Gastrocnemius medialis (tissue), 4 donors: ENCODE results near the gene AGPAT3.

Experiments
- POLR2A ChIP-seq, 2 donors: fragments of 450-650 bp; IDR thresholded peaks; one replicate each; pipeline ENCODE4 v1.6.1; 2017; ENCODE audit warnings: antibody characterized with exemption in 2 of 2, mild to moderate bottlenecking in 2 of 2, moderate library complexity in 2 of 2
- TF ChIP-seq, protein P1 (sequence below), 5 experiments: fragments of 450-650 bp in 3 of 5; fragments of 200-600 bp in 2 of 5; sonication (generic) in 2 of 5; IDR thresholded peaks in 4 of 5; conservative IDR thresholded peaks in 1 of 5; 1 replicate in 4 of 5; 2 replicates in 1 of 5; pipeline ENCODE4 v1.5.1; 2016 to 2019; ENCODE audit warnings: antibody characterized with exemption in 5 of 5, mild to moderate bottlenecking in 3 of 5, moderate library complexity in 3 of 5

DNA sequence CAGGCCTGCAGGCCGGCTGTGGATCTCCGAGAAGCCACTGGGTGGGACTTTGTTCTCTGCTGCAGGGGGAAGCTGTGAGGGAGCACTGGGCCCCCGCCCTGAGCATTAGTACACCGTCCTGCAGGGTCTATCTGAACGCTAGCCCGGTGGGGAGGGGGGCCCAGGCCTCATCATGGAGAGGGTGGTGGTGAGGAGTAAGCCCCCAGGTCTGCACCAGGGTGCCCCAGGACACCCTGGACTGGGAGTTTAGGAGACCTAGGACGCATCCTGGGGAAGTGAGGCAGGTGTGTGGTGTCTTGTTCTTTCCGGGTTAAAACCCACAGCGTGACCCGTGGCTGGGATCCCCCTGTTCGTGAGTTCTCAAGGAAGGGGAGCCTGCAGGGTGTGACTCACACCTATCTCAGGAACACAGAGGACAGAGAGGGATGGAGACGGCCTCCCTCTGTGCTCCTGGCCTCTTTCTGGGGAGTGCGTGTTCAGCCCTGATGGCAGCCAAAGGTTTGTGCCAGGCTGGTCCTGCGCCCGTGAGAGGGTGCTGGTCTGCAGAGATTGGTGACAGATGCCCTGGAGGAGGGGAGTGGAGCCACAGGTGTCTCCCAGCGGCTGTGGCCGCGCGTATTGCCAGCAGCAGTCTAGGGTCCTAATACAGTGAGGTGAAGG, 44.8 kb downstream of the AGPAT3 start:
- TF ChIP-seq, protein P1, sequence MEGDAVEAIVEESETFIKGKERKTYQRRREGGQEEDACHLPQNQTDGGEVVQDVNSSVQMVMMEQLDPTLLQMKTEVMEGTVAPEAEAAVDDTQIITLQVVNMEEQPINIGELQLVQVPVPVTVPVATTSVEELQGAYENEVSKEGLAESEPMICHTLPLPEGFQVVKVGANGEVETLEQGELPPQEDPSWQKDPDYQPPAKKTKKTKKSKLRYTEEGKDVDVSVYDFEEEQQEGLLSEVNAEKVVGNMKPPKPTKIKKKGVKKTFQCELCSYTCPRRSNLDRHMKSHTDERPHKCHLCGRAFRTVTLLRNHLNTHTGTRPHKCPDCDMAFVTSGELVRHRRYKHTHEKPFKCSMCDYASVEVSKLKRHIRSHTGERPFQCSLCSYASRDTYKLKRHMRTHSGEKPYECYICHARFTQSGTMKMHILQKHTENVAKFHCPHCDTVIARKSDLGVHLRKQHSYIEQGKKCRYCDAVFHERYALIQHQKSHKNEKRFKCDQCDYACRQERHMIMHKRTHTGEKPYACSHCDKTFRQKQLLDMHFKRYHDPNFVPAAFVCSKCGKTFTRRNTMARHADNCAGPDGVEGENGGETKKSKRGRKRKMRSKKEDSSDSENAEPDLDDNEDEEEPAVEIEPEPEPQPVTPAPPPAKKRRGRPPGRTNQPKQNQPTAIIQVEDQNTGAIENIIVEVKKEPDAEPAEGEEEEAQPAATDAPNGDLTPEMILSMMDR (IDR thresholded peaks at IDR 0.05 in 4 of 5, conservative IDR thresholded peaks at IDR 0.05 in 1 of 5), result no peak
- no peak for TF ChIP-seq POLR2A (IDR thresholded peaks at IDR 0.05)
